KMS-11 (cell line): ENCODE data around the gene KMT2D.

ENCODE experiments used
- H2AFZ ChIP-seq: fragments of 200-600 bp; sonication (generic); 2 replicates; pipeline ENCODE4 v1.6.1; 2016; ENCODE audit warnings: antibody characterized with exemption, mixed run types, low read depth
- H3K27ac ChIP-seq: fragments of 200-600 bp; sonication (generic); 2 replicates; pipeline ENCODE4 v1.6.1; 2016; ENCODE audit warnings: mild to moderate bottlenecking, mixed run types
- H3K27me3 ChIP-seq: fragments of 200-600 bp; sonication (generic); 2 replicates; pipeline ENCODE4 v1.6.1; 2017; ENCODE audit warnings: mild to moderate bottlenecking, low read depth, mixed run types, moderate library complexity; ENCODE audit not compliant: insufficient read depth
- H3K36me3 ChIP-seq: fragments of 200-600 bp; sonication (generic); 2 replicates; pipeline ENCODE4 v1.6.1; 2017; ENCODE audit warnings: mild to moderate bottlenecking, mixed run types; ENCODE audit not compliant: insufficient read depth
- H3K4me1 ChIP-seq: fragments of 200-600 bp; sonication (generic); 2 replicates; pipeline ENCODE4 v1.6.1; 2016; ENCODE audit warnings: mild to moderate bottlenecking, low read depth, mixed run types; ENCODE audit not compliant: poor library complexity, severe bottlenecking
- H3K4me2 ChIP-seq: fragments of 200-600 bp; sonication (generic); 2 replicates; pipeline ENCODE4 v1.7.0; 2016; ENCODE audit warnings: mild to moderate bottlenecking, mixed run types
- H3K4me3 ChIP-seq: fragments of 200-600 bp; sonication (generic); IDR thresholded peaks from 2 replicates; pipeline ENCODE4 v1.6.1; 2017; ENCODE audit warnings: low read depth, low read length, mixed read lengths; ENCODE audit not compliant: insufficient read depth
- H3K79me2 ChIP-seq: fragments of 200-600 bp; sonication (generic); 2 replicates; pipeline ENCODE4 v1.6.1; 2016; ENCODE audit warnings: low read depth, mixed run types; ENCODE audit not compliant: insufficient read depth
- H3K9ac ChIP-seq: fragments of 200-600 bp; sonication (generic); 2 replicates; pipeline ENCODE4 v1.6.1; 2016; ENCODE audit warnings: mild to moderate bottlenecking, mixed run types
- H4K20me1 ChIP-seq: fragments of 200-600 bp; sonication (generic); 2 replicates; pipeline ENCODE4 v1.6.1; 2016; ENCODE audit warnings: mild to moderate bottlenecking, mixed run types; ENCODE audit not compliant: insufficient read depth
- TF ChIP-seq, protein P1 (sequence below): fragments of 200-600 bp; sonication (generic); conservative IDR thresholded peaks from 2 replicates; pipeline ENCODE4 v1.6.1; 2017; ENCODE audit warnings: low read depth, mild to moderate bottlenecking, antibody characterized with exemption, low read length, moderate library complexity, mixed read lengths

Gene KMT2D

DNA sequence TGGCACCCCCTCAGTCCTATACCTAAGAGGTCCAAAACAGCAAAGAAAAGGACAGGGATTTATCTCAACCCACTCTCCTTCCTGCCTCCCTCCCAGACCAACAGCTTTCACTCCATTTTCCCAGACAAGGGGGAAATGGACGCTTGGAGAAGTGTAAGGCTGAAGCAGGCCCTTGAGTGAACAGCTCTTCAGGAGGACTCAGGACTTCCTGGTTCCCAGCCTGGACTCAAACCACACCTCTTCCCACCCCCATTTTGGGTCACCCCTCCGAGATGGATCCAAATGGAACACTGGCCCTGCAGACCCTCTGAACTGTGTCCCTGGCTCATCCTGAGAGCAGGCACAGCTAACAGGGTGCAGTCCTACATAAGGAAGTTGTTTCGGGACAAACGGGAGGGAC lies 2.7 kb downstream of the KMT2D start:
- Histone ChIP-seq H3K4me1 (peaks cover 35% of the 10 kb centered on the region), H4K20me1 (peaks cover 29% of the 10 kb centered on the region), H3K4me3 (peak overlapping the region; percentile 4), H3K4me2 (peak overlapping the region; percentile 84), H3K27me3 (no peaks in the 10 kb centered on the region), H2AFZ (no peak overlapping the region), H3K27ac (no peak overlapping the region), H3K79me2 (peaks cover 61% of the 10 kb centered on the region), H3K9ac (peak overlapping the region; percentile 97; the same call in 1 of the 2 replicates), H3K36me3 (peaks cover under 1% of the 10 kb centered on the region; the same call in 1 of the 2 replicates)
- TF ChIP-seq, protein P1, sequence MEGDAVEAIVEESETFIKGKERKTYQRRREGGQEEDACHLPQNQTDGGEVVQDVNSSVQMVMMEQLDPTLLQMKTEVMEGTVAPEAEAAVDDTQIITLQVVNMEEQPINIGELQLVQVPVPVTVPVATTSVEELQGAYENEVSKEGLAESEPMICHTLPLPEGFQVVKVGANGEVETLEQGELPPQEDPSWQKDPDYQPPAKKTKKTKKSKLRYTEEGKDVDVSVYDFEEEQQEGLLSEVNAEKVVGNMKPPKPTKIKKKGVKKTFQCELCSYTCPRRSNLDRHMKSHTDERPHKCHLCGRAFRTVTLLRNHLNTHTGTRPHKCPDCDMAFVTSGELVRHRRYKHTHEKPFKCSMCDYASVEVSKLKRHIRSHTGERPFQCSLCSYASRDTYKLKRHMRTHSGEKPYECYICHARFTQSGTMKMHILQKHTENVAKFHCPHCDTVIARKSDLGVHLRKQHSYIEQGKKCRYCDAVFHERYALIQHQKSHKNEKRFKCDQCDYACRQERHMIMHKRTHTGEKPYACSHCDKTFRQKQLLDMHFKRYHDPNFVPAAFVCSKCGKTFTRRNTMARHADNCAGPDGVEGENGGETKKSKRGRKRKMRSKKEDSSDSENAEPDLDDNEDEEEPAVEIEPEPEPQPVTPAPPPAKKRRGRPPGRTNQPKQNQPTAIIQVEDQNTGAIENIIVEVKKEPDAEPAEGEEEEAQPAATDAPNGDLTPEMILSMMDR = no peak

DNA sequence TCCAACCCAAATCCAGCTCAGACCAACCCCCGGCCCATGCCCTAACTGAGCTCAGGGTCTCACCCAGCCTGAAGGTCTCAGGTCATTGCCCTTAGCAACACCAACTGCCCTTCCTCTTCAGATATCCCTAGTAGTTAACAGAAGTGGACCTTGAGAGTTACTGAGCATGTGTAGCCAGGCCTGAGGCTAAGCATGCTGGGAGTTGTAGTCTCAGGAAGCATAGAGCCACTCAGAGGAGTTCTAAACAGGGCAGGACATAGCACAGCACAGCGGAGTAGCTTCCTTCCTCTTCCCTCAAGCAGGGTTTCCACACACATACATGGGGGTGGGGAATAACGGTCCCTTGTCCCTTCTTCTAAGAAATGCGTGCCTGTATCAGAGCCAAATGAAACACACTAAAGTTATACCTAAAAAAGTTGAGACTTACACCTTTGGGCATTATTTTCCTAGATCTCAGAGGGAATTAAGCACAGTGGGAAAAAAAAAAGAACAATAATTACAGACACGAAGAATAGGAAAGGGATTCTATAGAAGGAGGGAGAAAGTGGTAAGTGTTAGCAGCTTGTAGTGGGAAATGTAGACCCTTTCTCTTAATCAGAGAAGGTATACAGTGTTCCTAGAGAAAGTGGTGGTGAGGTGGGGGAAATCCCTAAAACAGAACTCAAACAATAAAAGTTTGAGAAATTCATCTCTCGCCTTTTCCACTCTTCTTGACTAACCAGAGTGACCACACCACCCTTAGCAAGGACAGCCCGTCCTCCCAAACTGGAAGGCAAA lies 4.4 kb downstream of the KMT2D start:
- peaks cover 27% of the 10 kb centered on the region for H3K4me1 ChIP-seq
- no peak overlapping the region for H2AFZ ChIP-seq
- peaks cover 29% of the 10 kb centered on the region for H4K20me1 ChIP-seq
- peaks cover 61% of the 10 kb centered on the region for H3K79me2 ChIP-seq
- no peak overlapping the region for H3K4me3 ChIP-seq
- no peaks in the 10 kb centered on the region for H3K27me3 ChIP-seq
- H3K36me3 ChIP-seq = peaks cover 15% of the 10 kb centered on the region; the same call in 1 of the 2 replicates
- no peak overlapping the region for H3K27ac ChIP-seq
- TF ChIP-seq, protein P1 = no peak
- H3K4me2 ChIP-seq = peak overlapping the region; percentile 84; the same call in 1 of the 2 replicates
- no peak overlapping the region for H3K9ac ChIP-seq

- Histone ChIP-seq H3K27me3 (no peaks in the 10 kb centered on the region), H4K20me1 (peaks cover 29% of the 10 kb centered on the region), H2AFZ (no peak overlapping the region), H3K36me3 (peaks cover 15% of the 10 kb centered on the region; the same call in 1 of the 2 replicates), H3K4me1 (peaks cover 27% of the 10 kb centered on the region), H3K9ac (no peak overlapping the region), H3K27ac (no peak overlapping the region), H3K4me2 (no peak overlapping the region), H3K4me3 (no peak overlapping the region), H3K79me2 (peaks cover 57% of the 10 kb centered on the region)
- TF ChIP-seq, protein P1 = no peak
Measured at GRCh38 chr12:49055092-49055491, 5.5 kb downstream of the KMT2D start.

DNA sequence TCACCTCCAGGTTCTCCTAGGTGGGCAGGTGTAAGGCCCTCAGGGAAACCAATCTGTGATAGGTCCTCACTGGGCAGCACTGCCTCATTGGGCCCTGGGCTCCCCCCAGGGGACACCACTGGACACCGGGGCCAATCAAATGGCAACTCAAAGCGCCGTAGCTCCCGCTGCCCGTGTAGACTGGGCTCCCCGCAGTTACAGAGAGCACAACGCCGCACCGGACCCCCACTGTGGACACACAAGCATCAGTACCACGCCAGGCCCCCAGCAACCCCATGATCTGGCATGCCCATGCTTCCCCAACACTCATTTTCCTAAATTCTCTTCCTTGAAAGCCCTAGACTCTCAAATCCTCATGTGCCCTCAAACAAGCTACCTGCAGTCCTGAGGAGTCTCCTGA lies 6.1 kb downstream of the KMT2D start:
- Histone ChIP-seq H3K27ac (no peak overlapping the region), H3K4me1 (peaks cover 27% of the 10 kb centered on the region), H3K4me2 (no peak overlapping the region), H4K20me1 (peaks cover 29% of the 10 kb centered on the region), H3K27me3 (no peaks in the 10 kb centered on the region), H2AFZ (no peak overlapping the region), H3K36me3 (peaks cover 15% of the 10 kb centered on the region; the same call in 1 of the 2 replicates), H3K9ac (no peak overlapping the region), H3K79me2 (peaks cover 51% of the 10 kb centered on the region), H3K4me3 (no peak overlapping the region)
- TF ChIP-seq, protein P1 = no peak
